ENCODE data around the gene TPD52L1.

Gene TPD52L1

DNA sequence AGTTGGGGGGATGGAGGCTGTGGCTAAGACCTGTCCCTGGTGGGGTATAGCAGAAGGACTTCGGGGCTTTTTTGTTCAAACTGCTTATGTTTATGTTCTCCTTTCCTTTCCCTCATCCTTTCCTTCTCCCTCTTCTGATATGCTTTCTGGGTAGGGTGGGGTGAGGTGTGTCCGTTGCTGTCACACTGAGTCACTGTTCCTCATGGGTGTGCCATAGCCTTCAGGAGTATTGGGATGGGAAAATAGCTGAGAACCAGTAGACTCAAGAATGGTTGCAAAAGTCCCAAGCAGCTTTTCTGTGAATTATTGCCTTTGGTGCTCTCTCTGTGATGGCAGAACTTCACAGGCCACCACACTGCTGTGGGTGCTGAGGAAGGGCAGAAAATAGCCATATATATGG is 39.6 kb downstream of the TPD52L1 start:
- no peak for ATAC-seq (replicated peaks)
- Mint-ChIP-seq H3K9me3 (no peaks in the 10 kb centered on the region), H3K27ac (no peak overlapping the region), H3K4me1 (ENCODE audit: low read depth in 2 of 2) (no peaks in the 10 kb centered on the region), H3K4me3 (no peak overlapping the region), H3K36me3 (ENCODE audit: insufficient read depth) (no peaks in the 10 kb centered on the region), H3K27me3 (peaks cover 9 to 24% of the 10 kb centered on the region in 2 donors)
- DNase-seq = no peak

DNA sequence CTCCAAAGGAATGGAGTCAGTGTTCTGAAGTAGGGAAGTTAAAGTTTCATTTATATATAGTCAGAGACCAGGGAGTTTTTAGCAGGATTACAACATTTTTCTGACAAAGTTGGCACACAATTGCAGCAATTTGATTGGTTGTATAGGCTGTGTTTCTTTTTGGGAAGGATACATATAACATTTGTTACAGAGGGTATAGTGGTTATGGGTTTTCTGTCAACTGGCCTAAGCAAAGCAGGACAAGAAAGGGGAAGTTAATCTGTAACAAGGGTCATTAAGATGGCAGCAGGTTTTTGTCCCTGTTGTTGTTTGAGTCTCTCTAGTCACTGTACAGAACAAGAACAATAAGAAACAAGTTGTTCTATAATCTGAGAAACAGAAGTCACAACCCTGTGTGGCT is 41.4 kb downstream of the TPD52L1 start:
- Mint-ChIP-seq H3K9me3 (no peaks in the 10 kb centered on the region), H3K27ac (no peak overlapping the region), H3K4me3 (no peak overlapping the region), H3K4me1 (ENCODE audit: low read depth in 2 of 2) (no peaks in the 10 kb centered on the region), H3K27me3 (peaks cover 9 to 24% of the 10 kb centered on the region in 2 donors), H3K36me3 (ENCODE audit: insufficient read depth) (no peaks in the 10 kb centered on the region)
- ATAC-seq (replicated peaks) (no peak), DNase-seq (no peak)

DNA sequence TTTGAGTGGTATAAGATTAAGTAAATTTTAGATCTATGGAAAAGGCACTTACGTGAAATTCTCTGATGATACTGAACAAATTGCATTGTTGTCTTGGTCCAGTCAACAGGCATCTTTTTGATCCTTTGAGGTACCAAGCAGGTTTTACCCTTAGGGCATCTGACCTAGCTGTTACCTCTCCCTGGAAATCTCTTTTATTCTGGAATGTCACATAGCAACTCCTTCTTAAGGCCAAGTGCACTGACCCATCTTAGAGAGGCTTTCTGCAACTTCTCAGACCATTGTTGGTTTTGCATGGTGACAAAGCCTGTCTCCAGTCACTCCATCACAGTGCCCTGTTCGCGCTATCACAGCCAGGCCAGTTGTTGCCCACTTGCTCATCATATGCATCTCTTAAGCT is 42.0 kb downstream of the TPD52L1 start:
- Mint-ChIP-seq H3K9me3 (no peaks in the 10 kb centered on the region), H3K4me3 (no peak overlapping the region), H3K27me3 (peaks cover 9 to 24% of the 10 kb centered on the region in 2 donors), H3K4me1 (ENCODE audit: low read depth in 2 of 2) (no peaks in the 10 kb centered on the region), H3K27ac (no peak overlapping the region), H3K36me3 (ENCODE audit: insufficient read depth) (no peaks in the 10 kb centered on the region)
- no peak for ATAC-seq (replicated peaks)
- no peak for DNase-seq

DNA sequence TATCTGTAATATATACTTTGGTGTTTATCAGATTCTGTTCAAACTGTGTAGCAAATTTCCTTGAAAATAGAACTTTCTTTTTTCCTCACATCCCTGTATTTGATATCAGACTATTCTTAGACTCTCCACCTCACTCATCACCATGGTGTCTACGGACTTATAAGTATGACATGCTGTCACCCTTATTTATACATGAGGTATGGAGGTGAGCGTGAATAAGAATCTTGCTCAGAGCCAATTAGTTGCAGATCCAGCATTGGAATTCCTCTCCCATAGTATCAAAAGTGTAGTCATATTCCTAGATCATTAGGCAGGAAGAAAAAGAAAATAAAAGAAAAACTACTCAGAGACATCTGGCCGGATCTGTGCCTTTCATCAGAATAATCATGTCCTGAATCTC is 43.0 kb downstream of the TPD52L1 start:
- H3K4me1 Mint-ChIP-seq (ENCODE audit: low read depth in 2 of 2) = no peaks in the 10 kb centered on the region

DNA sequence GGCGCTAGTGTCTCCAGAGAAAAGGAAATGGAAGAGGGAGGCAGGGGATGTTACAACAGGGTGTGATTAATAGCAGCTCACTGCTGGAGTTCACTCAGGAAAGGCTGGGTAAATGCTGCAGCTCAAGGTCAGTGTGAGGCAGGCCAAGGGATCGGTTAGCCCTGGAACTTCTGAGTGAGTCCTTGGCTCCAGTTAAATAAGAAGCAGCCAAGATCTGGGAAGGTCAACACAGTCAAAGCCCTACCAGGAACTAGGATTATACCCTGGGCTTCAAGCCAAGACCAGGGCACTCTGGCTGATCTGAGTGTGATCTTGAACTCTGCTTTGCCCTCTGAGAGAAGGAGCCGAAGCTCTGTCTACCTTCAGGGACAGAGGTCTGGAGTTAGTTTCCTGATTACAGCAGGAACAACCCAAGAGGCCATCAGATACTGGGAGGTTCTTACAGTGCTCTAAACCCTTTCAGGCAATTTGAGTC is 44.3 kb downstream of the TPD52L1 start:
- Mint-ChIP-seq H3K36me3 (ENCODE audit: insufficient read depth) (no peaks in the 10 kb centered on the region), H3K4me3 (no peak overlapping the region), H3K9me3 (no peaks in the 10 kb centered on the region), H3K27ac (no peak overlapping the region), H3K27me3 (peaks cover 4 to 15% of the 10 kb centered on the region in 2 donors), H3K4me1 (ENCODE audit: low read depth in 2 of 2) (no peaks in the 10 kb centered on the region)
- no peak for ATAC-seq (replicated peaks)
- DNase-seq = no peak

More for the DNA sequence above, 43.0 kb downstream of the TPD52L1 start:
- Mint-ChIP-seq H3K27me3 (peaks cover 4 to 16% of the 10 kb centered on the region in 2 donors), H3K4me3 (no peak overlapping the region), H3K36me3 (ENCODE audit: insufficient read depth) (no peaks in the 10 kb centered on the region), H3K9me3 (no peaks in the 10 kb centered on the region), H3K27ac (no peak overlapping the region)
- ATAC-seq (replicated peaks) (no peak), DNase-seq (no peak)

DNA sequence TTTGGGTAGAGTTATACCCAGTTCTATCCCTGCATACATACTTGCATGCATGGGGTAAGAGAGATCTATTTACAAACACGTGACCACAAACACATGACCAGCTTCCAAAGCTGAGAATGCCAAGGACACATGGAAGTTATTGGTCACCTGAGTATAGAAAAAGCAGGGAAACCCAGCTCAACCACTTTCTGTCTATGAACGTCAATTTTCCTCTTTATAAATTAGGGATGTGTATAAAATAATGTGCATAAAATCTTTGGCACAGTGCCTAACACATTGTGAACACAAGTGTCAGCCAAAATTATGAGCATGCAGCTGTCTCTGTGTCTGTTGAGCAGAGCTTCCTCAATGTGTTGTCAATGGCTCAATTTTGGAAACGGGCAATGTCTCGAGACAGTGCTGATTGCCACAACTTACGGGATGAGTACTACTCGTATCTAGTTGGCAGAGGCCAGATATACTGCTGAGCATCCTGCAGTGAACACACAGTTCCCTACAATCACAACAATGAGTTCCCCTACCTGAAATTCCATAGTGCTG is 44.9 kb downstream of the TPD52L1 start:
- ATAC-seq (replicated peaks) = no peak
- H3K36me3 Mint-ChIP-seq (ENCODE audit: insufficient read depth) = no peaks in the 10 kb centered on the region
- H3K4me3 Mint-ChIP-seq = no peak overlapping the region
- DNase-seq = no peak
- H3K27me3 Mint-ChIP-seq = peaks cover 4 to 15% of the 10 kb centered on the region in 2 donors
- no peaks in the 10 kb centered on the region for H3K9me3 Mint-ChIP-seq
- no peak overlapping the region for H3K27ac Mint-ChIP-seq
- H3K4me1 Mint-ChIP-seq (ENCODE audit: low read depth in 2 of 2) = no peaks in the 10 kb centered on the region

DNA sequence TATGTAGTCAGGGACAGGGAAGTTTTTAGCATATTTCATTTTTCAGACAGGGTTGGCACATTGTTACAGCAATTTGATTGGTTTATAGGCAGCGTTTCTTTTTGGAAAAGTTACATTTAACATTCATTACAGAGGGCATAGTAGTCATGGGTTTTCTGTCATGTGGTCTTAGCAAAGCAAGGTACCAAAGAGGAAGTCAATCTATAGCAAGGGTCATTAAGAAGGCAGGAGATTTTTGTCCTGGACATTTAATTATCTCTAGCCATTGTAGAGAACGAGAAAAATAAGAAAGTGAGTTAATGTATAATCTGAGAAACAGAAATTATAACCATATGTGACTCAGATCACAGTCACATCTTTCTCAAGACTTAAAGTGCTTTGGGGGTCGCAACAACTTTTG is 47.4 kb downstream of the TPD52L1 start:
- H3K27ac Mint-ChIP-seq = no peak overlapping the region
- no peaks in the 10 kb centered on the region for H3K9me3 Mint-ChIP-seq
- ATAC-seq (replicated peaks) (no peak), DNase-seq (no peak)
- no peak overlapping the region for H3K4me3 Mint-ChIP-seq
- H3K36me3 Mint-ChIP-seq (ENCODE audit: insufficient read depth) = no peaks in the 10 kb centered on the region
- peaks cover 0 to 15% of the 10 kb centered on the region in 2 donors for H3K27me3 Mint-ChIP-seq
- H3K4me1 Mint-ChIP-seq (ENCODE audit: low read depth in 2 of 2) = no peaks in the 10 kb centered on the region

DNA sequence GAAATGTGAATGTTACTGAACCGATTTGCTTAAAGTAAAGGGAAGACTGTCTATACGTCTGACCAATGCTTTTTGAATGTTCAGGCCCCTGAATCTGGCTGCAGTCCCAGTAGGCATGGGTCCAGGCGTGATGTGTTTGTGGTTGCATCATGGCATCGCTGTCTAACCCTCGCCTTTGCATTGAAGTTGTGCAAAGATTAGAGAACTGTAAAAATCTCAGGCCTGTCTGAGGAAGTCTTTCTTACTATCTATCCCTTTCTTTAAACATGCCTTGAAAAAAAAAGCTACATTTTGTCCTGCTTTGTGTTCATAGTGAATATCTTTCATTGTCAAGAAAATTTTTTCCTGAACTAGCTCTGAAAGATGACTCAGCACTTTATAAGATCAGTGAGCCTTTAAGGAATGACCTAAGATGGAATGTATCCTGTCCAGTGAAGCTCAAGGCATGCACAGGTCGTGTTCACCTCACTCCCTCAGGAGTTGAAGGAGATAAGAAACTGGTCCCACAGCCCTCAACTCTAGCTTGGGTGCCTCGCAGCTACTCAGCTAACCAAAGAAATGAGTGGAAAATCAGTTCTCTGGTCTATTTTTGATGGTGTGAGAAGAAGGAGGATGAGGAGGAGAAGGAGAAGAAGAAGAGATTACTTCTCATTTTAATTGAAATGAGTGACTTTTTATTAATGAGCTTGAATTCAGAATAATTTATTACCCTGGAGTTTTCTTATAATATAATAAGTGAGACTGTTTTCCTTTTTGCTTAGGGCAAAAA is 48.6 kb downstream of the TPD52L1 start:
- no peak overlapping the region for H3K4me3 Mint-ChIP-seq
- DNase-seq (no peak), ATAC-seq (replicated peaks) (no peak)
- H3K27ac Mint-ChIP-seq = no peak overlapping the region
- H3K9me3 Mint-ChIP-seq = no peaks in the 10 kb centered on the region
- H3K4me1 Mint-ChIP-seq (ENCODE audit: low read depth in 2 of 2) = no peaks in the 10 kb centered on the region
- peaks cover 7 to 13% of the 10 kb centered on the region in 2 donors for H3K27me3 Mint-ChIP-seq
- no peaks in the 10 kb centered on the region for H3K36me3 Mint-ChIP-seq (ENCODE audit: insufficient read depth)

DNA sequence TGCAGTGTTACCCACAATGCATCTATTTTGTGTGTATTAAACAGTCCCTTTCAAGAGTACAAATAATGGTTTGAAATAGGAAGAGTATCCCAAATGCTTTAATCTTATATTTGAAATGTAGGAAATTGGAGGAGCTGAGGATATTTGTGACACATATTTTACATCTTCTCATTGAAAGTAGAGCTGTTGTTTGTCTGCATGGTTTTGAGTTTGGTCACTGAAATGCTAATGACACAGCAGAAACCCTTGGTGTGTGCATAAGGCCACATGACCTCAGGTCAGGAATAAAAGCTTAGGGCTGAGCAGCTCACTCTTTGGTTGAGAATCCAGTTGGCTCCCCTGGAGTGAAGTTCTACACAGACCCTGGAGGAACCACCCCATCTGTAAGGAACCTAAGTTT is 49.8 kb downstream of the TPD52L1 start:
- Mint-ChIP-seq H3K27me3 (peaks cover 7 to 18% of the 10 kb centered on the region in 2 donors), H3K36me3 (ENCODE audit: insufficient read depth) (no peaks in the 10 kb centered on the region), H3K4me3 (no peak overlapping the region), H3K9me3 (no peaks in the 10 kb centered on the region), H3K4me1 (ENCODE audit: low read depth in 2 of 2) (no peaks in the 10 kb centered on the region), H3K27ac (no peak overlapping the region)
- no peak for ATAC-seq (replicated peaks)
- DNase-seq = no peak

DNA sequence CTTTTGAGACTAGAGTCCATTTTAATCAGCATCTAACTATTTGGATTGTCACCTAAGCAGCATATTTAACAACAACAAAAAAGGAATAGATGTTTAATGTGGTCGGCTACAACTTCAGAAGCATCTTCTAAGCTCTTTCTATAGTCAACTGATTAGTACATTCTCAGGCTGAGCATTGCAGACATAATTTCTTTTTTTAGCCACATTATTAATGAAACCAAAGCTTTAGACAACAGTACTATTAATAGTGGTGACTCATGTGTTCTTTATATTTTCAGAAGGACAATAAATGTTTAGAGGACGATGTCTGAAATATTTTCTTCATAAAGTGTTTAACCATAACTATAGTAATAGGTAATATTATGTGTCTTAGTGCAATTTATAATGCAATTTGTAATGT is 52.4 kb downstream of the TPD52L1 start:
- Mint-ChIP-seq H3K27ac (no peak overlapping the region), H3K4me1 (ENCODE audit: low read depth in 2 of 2) (no peaks in the 10 kb centered on the region), H3K9me3 (no peaks in the 10 kb centered on the region), H3K4me3 (no peak overlapping the region), H3K27me3 (peaks cover 7 to 30% of the 10 kb centered on the region in 2 donors), H3K36me3 (ENCODE audit: insufficient read depth) (no peaks in the 10 kb centered on the region)
- ATAC-seq (replicated peaks) (no peak), DNase-seq (no peak)

DNA sequence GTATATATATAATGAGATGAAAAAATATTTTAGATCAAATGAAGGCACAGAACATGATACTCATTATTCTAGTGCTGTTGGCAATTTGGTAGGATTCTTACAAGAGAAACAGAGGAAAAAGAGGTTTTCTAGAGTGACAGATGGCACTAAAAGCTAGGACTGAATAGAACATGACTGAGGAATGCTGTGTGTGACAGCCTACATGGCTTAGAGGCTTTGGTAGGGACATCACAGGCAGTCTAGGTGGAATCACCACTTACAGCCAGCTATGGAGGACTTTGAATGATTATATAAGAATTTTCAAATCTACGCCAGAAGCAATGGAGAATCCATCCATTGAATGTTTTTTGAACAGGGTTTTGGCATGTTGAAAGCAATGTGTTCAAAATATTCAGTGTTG is 52.8 kb downstream of the TPD52L1 start:
- Mint-ChIP-seq H3K4me3 (no peak overlapping the region), H3K27ac (no peak overlapping the region), H3K9me3 (no peaks in the 10 kb centered on the region), H3K4me1 (ENCODE audit: low read depth in 2 of 2) (no peaks in the 10 kb centered on the region), H3K36me3 (ENCODE audit: insufficient read depth) (no peaks in the 10 kb centered on the region), H3K27me3 (peaks cover 7 to 30% of the 10 kb centered on the region in 2 donors)
- ATAC-seq (replicated peaks) (no peak), DNase-seq (no peak)

DNA sequence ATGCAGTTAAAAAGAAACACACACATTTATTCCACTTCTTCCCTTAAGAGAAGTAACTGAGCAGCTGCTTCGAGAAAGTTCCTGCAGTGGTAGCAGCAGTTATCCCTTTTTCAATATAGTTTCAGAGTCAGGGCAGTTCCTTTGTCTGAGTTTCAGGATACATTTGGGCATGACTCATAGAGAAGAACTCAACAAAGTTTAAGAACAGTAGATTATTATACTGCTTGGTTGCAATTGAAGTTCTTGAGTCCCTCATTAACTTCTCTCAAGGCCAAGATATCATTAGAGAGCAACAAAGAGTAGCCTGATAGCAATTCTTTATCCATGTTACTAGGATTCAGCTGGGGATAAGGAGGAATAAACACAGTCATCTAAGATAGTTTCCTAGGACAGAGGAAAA is 54.4 kb downstream of the TPD52L1 start:
- Mint-ChIP-seq H3K4me1 (ENCODE audit: low read depth in 2 of 2) (no peaks in the 10 kb centered on the region), H3K36me3 (ENCODE audit: insufficient read depth) (no peaks in the 10 kb centered on the region), H3K9me3 (no peaks in the 10 kb centered on the region), H3K27ac (no peak overlapping the region), H3K4me3 (no peak overlapping the region), H3K27me3 (peaks cover 7 to 30% of the 10 kb centered on the region in 2 donors)
- no peak for DNase-seq
- ATAC-seq (replicated peaks) = no peak

DNA sequence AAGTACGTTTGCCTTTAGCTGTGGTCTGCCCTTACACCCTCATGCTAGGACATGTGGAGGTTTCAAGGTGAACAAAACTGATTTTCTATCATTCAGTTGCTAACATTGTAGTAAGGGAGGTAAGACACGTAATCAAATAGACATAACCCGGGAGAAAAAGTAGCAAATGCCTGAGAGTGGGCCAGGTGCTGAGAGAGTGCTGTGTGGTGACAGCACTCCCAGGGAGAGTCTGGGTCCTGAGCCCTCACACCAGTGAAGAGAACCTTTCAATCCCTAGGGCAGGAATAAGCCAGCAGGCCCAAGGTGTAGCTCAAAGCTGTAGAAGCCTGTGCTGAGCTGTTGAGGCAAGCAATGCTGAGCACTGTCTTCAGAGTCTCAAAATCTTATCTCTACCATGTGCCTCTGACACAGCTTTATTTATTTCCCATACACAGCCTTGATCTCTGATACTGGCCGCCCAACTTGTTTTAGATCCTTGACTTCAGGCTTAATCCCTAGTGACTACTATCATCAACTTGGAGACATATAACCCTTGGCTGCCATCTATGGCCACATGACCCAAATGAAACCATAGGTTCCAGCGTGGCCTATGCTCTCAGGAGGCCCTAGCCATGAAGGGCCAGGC is 55.2 kb downstream of the TPD52L1 start:
- peaks cover 7 to 35% of the 10 kb centered on the region in 2 donors for H3K27me3 Mint-ChIP-seq
- H3K27ac Mint-ChIP-seq = no peak overlapping the region
- H3K36me3 Mint-ChIP-seq (ENCODE audit: insufficient read depth) = no peaks in the 10 kb centered on the region

DNA sequence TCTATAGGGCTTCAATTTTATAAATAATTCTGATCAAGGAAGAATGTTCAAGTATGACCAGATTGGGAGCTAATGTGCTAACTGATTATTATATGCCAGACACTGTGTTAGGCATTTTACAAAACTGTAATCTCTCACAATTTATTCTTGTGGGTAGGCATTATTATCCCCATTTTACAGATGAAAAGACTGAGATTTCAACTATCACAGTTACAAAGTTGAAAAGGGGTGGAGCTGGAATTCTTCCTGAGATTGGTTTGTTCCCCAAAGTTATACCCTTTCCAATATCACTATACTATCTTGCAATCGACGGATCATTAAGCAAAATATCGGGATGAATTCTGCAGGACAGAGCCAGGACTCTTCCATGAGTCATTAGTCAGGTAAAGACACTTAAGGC is 57.1 kb downstream of the TPD52L1 start:
- no peak for ATAC-seq (replicated peaks)
- Mint-ChIP-seq H3K36me3 (ENCODE audit: insufficient read depth) (no peaks in the 10 kb centered on the region), H3K4me1 (ENCODE audit: low read depth in 2 of 2) (no peaks in the 10 kb centered on the region), H3K4me3 (no peak overlapping the region), H3K9me3 (no peaks in the 10 kb centered on the region), H3K27ac (no peak overlapping the region), H3K27me3 (peaks cover 7 to 38% of the 10 kb centered on the region in 2 donors)
- DNase-seq = no peak

More for the DNA sequence above, 55.2 kb downstream of the TPD52L1 start:
- H3K4me3 Mint-ChIP-seq = no peak overlapping the region
- H3K9me3 Mint-ChIP-seq = no peaks in the 10 kb centered on the region
- no peak for ATAC-seq (replicated peaks)
- DNase-seq = no peak
- H3K4me1 Mint-ChIP-seq (ENCODE audit: low read depth in 2 of 2) = no peaks in the 10 kb centered on the region
